Measurements from ENCODE around the gene ZNF669. TPM values are rescaled to one million over a fixed set of nuclear protein-coding genes. Genes with fewer than 3 reads are reported as not detected.

Gene ZNF669
- polyA plus RNA-seq, 4 donors, result 10.4 to 16.6 (median 13.0) TPM

- DNase-seq (ENCODE audit: low read depth in 4 of 4, low spot score in 3 of 4), result peak in 2 of 4 donors; percentile 12
These were observed 26.3 kb downstream of the ZNF669 start for GRCh38 chr1:247077876-247078257.

- no peak for DNase-seq (ENCODE audit: low read depth in 4 of 4, low spot score in 3 of 4)
These were observed 26.9 kb downstream of the ZNF669 start for GRCh38 chr1:247077213-247077612.

DNA sequence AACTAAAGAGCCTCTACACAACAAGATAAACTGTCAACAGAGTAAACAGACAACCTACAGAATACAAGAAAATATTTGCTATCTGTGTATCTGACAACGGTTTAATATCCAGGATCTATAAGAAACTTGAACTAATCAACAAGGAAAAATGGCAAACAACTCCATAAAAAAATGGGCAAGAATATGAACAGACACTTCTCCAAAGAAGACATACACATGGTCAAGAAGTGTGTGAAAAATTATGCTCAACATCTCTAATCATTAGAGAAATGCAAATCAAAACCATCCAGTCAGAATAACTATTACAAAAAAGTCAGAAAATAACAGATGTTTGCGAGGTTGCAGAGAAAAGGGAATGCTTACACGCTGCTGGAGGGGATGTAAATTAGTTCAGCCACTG lies 33.5 kb downstream of the ZNF669 start:
- DNase-seq (ENCODE audit: low read depth in 4 of 4, low spot score in 3 of 4), result no peak

DNA sequence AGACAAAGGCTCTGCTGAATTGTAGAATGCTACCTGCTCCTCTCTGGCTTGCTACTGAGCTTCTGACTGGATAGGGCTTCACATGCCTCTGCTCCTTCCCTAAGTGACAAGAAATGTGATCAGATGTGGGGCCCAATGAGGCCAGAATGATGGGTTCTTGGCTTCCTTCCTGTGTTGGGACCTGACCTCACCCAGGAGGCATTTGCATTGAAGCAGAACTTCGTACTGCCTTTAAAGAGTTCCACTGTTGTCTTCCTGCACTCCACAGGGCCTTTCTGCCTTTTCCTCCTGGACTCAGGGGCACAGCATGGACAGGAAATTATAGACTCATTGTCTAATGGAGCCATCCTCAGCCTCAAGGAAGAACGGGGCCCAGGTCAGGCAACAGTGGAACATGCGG lies 39.9 kb downstream of the ZNF669 start:
- DNase-seq (ENCODE audit: low read depth in 4 of 4, low spot score in 3 of 4), result no peak

DNA sequence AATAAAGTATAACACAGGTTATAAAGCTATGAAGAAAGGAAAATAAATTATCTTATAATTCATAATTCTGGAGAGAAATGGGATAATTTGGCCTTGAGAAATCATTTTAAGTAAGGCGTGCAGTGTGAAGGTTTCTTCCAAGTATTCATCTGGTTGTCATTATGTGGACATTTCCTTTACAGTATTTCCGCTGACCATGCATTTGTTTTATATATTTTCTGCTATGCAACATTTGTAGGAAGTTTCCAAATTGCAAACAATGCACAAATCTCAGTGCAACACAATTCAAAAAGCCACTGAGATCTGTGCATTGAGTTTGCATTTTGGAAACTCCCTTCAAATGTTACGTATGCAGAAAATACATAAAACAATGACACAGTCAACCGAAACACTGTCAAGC lies 43.4 kb downstream of the ZNF669 start:
- no peak for DNase-seq (ENCODE audit: low read depth in 4 of 4, low spot score in 3 of 4)

DNA sequence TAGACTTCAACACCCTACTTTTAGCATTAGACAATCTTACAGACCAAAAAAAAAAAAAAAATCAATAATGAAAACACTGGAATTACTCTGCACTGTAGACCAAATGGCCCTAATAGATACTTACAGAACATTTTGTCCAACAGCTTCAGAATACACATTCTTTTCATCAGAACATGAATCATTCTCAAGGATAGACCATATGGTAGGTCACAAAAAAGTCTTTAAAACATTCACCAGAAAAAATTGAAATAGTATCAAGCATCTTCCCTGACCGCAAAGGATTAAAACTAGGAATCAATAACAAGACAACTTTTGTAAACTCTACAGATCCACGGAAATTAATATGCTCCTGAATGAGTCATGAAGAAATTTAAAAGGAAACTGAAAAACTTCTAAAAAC lies 48.1 kb downstream of the ZNF669 start:
- no peak for DNase-seq (ENCODE audit: low read depth in 4 of 4, low spot score in 3 of 4)

DNA sequence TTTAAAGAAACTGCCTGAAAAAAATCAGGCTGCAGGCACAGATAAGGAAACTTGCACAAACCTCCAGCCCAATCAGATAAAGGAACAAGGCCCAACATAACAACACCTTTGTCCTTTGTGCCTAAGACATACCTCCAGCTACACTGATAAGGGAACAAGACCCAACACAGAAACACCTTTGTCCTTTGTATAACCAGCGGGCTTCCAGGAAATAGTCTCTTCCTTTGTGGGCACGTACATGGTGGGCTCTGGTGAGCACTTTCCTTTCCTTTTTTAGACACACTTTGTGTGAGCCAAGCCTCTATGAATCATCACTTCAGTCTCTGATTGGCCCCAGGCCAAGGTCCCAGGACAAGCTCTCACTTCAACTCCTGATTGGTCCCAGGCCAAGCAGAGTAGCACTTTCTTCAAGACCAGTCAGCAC lies 49.2 kb downstream of the ZNF669 start:
- no peak for DNase-seq (ENCODE audit: low read depth in 4 of 4, low spot score in 3 of 4)

Other genes with a start within 250 kb of the ZNF669 start
- 10 to 100 TPM; 44.4 to 62.7 (median 55.4) TPM for gene AHCTF1, start 172.4 kb downstream of the ZNF669 start, polyA plus RNA-seq (ENCODE audit: insufficient read length in 4 of 4)
- gene ZNF695, start 96.3 kb downstream of the ZNF669 start, polyA plus RNA-seq (ENCODE audit: insufficient read length in 4 of 4), result 1 to 10 TPM; 2.7 to 4.1 (median 3.7) TPM
- 1 to 10 TPM; 5.9 to 9.1 (median 8.0) TPM for gene ZNF670, start 25.5 kb downstream of the ZNF669 start, polyA plus RNA-seq (ENCODE audit: insufficient read length in 4 of 4)
- gene ZNF124, start 67.7 kb upstream of the ZNF669 start, polyA plus RNA-seq (ENCODE audit: insufficient read length in 4 of 4), result 10 to 100 TPM in 3 of 4 donors, 1 to 10 TPM in 1; 6.2 to 31.9 (median 25.0) TPM
- under 1 TPM in 1 of 4 donors, not detected in 3; 0.15 TPM for gene VN1R5, start 151.7 kb upstream of the ZNF669 start, polyA plus RNA-seq (ENCODE audit: insufficient read length in 4 of 4)
- gene ZNF496, start 227.5 kb upstream of the ZNF669 start, polyA plus RNA-seq (ENCODE audit: insufficient read length in 4 of 4), result 10 to 100 TPM; 31.0 to 45.1 (median 35.9) TPM